HEK293 (cell line): ENCODE results near the gene LARGE1.

Experiments
- CTCF ChIA-PET: fragments of 350-600 bp; formaldehyde crosslinking; extraction: SDS; loops from one replicate; lab custom pipeline; 2021; ENCODE audit warnings: antibody characterized with exemption; lab: Yijun Ruan, JAX
- POLR2A ChIA-PET: fragments of 300-600 bp; formaldehyde crosslinking; extraction: SDS; loops from one replicate; lab custom pipeline; 2020; ENCODE audit warnings: antibody characterized with exemption, inconsistent platforms; lab: Yijun Ruan, JAX
- H3K27ac ChIP-seq: fragments of 200-500 bp; sonication (Bioruptor generic); 2 replicates; pipeline ENCODE4 v1.5.1; 2014; ENCODE audit warnings: low read depth, low read length, control low read depth, inconsistent platforms; ENCODE audit errors: extremely low read depth
- H3K36me3 ChIP-seq, 2 experiments: fragments of 200-500 bp in 1 of 2; sonication (Bioruptor generic) in 1 of 2; 1 replicate in 1 of 2; 2 replicates in 1 of 2; pipeline ENCODE4 v1.5.1; 2014 to 2017; ENCODE audit warnings: inconsistent platforms in 2 of 2, low read length in 2 of 2; ENCODE audit not compliant: control insufficient read depth in 2 of 2, insufficient read depth in 1 of 2
- H3K4me1 ChIP-seq: fragments of 200-500 bp; sonication (Bioruptor generic); 2 replicates; pipeline ENCODE4 v1.5.1; 2014; ENCODE audit warnings: mild to moderate bottlenecking, low read length, inconsistent platforms; ENCODE audit not compliant: control insufficient read depth, insufficient read depth
- H3K4me3 ChIP-seq: 2 replicates; pipeline ENCODE4 v1.5.1; 2011; ENCODE audit warnings: low read depth, mild to moderate bottlenecking, control low read depth, low read length, moderate library complexity
- H3K9me3 ChIP-seq: fragments of 200-500 bp; sonication (Bioruptor generic); 2 replicates; pipeline ENCODE4 v1.5.1; 2014; ENCODE audit warnings: low read depth, low read length, inconsistent platforms; ENCODE audit not compliant: control insufficient read depth, insufficient read depth
- HOXD13 ChIP-seq: sonication (generic); formaldehyde crosslinking; IDR thresholded peaks from 2 replicates; pipeline ENCODE4 v1.8.0; 2022; ENCODE audit warnings: missing genetic modification reagents, borderline replicate concordance
- INSM2 ChIP-seq: fragments of 450-650 bp; formaldehyde crosslinking; IDR thresholded peaks from 2 replicates; pipeline ENCODE4 v1.5.1; 2016; ENCODE audit warnings: missing biosample characterization, missing genetic modification characterization
- TCF7L2 ChIP-seq: IDR thresholded peaks from 2 replicates; pipeline ENCODE4 v1.6.1; 2011; ENCODE audit warnings: low read depth, mild to moderate bottlenecking, inconsistent platforms, low read length, moderate library complexity, borderline replicate concordance
- ZBTB21 ChIP-seq: fragments of 450-650 bp; formaldehyde crosslinking; IDR thresholded peaks from 2 replicates; pipeline ENCODE4 v1.5.1; 2017; ENCODE audit warnings: missing biosample characterization, missing genetic modification characterization
- ZBTB44 ChIP-seq: fragments of 450-650 bp; IDR thresholded peaks from 2 replicates; pipeline ENCODE4 v1.5.1; 2018; ENCODE audit warnings: missing biosample characterization, mild to moderate bottlenecking, missing genetic modification characterization
- ZNF121 ChIP-seq: fragments of 450-650 bp; formaldehyde crosslinking; IDR thresholded peaks from 2 replicates; pipeline ENCODE4 v1.5.1; 2016; ENCODE audit warnings: missing biosample characterization, missing genetic modification characterization
- ZNF214 ChIP-seq: fragments of 450-650 bp; formaldehyde crosslinking; IDR thresholded peaks from 2 replicates; pipeline ENCODE4 v1.5.1; 2017; ENCODE audit warnings: missing biosample characterization, mild to moderate bottlenecking, missing genetic modification characterization, borderline replicate concordance
- ZNF280C ChIP-seq: fragments of 450-650 bp; formaldehyde crosslinking; IDR thresholded peaks from 2 replicates; pipeline ENCODE4 v1.5.1; 2016; ENCODE audit warnings: missing biosample characterization, missing genetic modification characterization
- ZNF366 ChIP-seq: fragments of 450-650 bp; formaldehyde crosslinking; conservative IDR thresholded peaks from 2 replicates; pipeline ENCODE4 v1.5.1; 2016; ENCODE audit warnings: missing biosample characterization, missing genetic modification characterization
- TF ChIP-seq, protein P1 (sequence below): fragments of 450-650 bp; formaldehyde crosslinking; IDR thresholded peaks from 2 replicates; pipeline ENCODE4 v1.5.1; 2017; ENCODE audit warnings: missing biosample characterization, missing genetic modification characterization
- TF ChIP-seq, protein P2 (sequence below): fragments of 450-650 bp; formaldehyde crosslinking; IDR thresholded peaks from 2 replicates; pipeline ENCODE4 v1.5.0; 2017; ENCODE audit warnings: missing biosample characterization, missing genetic modification characterization, borderline replicate concordance
- TF ChIP-seq, protein P3 (sequence below): fragments of 450-650 bp; formaldehyde crosslinking; IDR thresholded peaks from 2 replicates; pipeline ENCODE4 v1.5.1; 2017; ENCODE audit warnings: missing biosample characterization, missing genetic modification characterization
- TF ChIP-seq, protein P4 (sequence below): fragments of 450-650 bp; formaldehyde crosslinking; IDR thresholded peaks from 2 replicates; pipeline ENCODE4 v1.5.1; 2016; ENCODE audit warnings: missing biosample characterization, missing genetic modification characterization, low read depth

LARGE1 gene

DNA sequence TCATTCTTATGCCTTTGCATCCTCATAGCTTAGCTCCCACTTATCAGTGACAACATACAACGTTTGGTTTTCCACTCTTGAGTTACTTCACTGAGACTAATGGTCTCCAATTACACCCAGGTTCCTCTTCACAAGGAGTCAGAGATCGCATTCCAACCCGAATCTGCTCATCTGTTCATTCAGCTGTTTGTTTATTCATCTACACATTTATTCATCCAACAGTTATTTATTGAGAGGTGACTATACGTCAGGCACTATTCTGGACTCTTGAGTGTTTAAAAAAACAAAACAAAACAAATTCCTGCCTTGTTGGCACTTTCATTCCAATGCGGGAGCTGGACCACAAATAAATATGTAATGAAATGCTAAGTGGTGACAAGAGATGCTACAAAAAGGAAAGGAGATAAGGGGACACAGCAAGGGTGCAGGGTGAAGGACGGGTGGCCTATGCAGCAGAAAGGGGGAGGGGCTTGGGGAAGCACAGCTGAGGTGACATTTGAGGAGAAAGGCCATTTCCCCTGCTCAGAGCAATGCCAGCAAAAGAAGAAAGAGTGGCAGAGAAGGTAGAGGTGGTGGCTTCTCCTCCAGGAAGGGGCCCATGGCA, 468.3 kb downstream of the LARGE1 start (continued):
- TF ChIP-seq, protein P1, sequence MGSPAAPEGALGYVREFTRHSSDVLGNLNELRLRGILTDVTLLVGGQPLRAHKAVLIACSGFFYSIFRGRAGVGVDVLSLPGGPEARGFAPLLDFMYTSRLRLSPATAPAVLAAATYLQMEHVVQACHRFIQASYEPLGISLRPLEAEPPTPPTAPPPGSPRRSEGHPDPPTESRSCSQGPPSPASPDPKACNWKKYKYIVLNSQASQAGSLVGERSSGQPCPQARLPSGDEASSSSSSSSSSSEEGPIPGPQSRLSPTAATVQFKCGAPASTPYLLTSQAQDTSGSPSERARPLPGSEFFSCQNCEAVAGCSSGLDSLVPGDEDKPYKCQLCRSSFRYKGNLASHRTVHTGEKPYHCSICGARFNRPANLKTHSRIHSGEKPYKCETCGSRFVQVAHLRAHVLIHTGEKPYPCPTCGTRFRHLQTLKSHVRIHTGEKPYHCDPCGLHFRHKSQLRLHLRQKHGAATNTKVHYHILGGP (tag by site-specific recombination): no peak
- TF ChIP-seq, protein P2, sequence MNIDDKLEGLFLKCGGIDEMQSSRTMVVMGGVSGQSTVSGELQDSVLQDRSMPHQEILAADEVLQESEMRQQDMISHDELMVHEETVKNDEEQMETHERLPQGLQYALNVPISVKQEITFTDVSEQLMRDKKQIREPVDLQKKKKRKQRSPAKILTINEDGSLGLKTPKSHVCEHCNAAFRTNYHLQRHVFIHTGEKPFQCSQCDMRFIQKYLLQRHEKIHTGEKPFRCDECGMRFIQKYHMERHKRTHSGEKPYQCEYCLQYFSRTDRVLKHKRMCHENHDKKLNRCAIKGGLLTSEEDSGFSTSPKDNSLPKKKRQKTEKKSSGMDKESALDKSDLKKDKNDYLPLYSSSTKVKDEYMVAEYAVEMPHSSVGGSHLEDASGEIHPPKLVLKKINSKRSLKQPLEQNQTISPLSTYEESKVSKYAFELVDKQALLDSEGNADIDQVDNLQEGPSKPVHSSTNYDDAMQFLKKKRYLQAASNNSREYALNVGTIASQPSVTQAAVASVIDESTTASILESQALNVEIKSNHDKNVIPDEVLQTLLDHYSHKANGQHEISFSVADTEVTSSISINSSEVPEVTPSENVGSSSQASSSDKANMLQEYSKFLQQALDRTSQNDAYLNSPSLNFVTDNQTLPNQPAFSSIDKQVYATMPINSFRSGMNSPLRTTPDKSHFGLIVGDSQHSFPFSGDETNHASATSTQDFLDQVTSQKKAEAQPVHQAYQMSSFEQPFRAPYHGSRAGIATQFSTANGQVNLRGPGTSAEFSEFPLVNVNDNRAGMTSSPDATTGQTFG (tag by site-specific recombination): no peak
- TF ChIP-seq, protein P3, sequence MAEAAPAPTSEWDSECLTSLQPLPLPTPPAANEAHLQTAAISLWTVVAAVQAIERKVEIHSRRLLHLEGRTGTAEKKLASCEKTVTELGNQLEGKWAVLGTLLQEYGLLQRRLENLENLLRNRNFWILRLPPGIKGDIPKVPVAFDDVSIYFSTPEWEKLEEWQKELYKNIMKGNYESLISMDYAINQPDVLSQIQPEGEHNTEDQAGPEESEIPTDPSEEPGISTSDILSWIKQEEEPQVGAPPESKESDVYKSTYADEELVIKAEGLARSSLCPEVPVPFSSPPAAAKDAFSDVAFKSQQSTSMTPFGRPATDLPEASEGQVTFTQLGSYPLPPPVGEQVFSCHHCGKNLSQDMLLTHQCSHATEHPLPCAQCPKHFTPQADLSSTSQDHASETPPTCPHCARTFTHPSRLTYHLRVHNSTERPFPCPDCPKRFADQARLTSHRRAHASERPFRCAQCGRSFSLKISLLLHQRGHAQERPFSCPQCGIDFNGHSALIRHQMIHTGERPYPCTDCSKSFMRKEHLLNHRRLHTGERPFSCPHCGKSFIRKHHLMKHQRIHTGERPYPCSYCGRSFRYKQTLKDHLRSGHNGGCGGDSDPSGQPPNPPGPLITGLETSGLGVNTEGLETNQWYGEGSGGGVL (tag by site-specific recombination): no peak

- TF ChIP-seq ZNF280C (tag by site-specific recombination) (no peak), ZBTB21 (tag by site-specific recombination) (no peak), INSM2 (no peak), ZNF214 (tag by site-specific recombination) (no peak), TCF7L2 (no peak), ZNF366 (no peak), ZNF121 (tag by site-specific recombination) (no peak), HOXD13 (CRISPR knock-in tag) (no peak), ZBTB44 (no peak)
- TF ChIP-seq, protein P4, sequence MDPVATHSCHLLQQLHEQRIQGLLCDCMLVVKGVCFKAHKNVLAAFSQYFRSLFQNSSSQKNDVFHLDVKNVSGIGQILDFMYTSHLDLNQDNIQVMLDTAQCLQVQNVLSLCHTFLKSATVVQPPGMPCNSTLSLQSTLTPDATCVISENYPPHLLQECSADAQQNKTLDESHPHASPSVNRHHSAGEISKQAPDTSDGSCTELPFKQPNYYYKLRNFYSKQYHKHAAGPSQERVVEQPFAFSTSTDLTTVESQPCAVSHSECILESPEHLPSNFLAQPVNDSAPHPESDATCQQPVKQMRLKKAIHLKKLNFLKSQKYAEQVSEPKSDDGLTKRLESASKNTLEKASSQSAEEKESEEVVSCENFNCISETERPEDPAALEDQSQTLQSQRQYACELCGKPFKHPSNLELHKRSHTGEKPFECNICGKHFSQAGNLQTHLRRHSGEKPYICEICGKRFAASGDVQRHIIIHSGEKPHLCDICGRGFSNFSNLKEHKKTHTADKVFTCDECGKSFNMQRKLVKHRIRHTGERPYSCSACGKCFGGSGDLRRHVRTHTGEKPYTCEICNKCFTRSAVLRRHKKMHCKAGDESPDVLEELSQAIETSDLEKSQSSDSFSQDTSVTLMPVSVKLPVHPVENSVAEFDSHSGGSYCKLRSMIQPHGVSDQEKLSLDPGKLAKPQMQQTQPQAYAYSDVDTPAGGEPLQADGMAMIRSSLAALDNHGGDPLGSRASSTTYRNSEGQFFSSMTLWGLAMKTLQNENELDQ (tag by site-specific recombination): no peak
- no peak overlapping the region for H3K27ac ChIP-seq
- no peaks in the 10 kb centered on the region for H3K36me3 ChIP-seq
- H3K9me3 ChIP-seq: no peaks in the 10 kb centered on the region
- H3K4me3 ChIP-seq: no peak overlapping the region
- no peaks in the 10 kb centered on the region for H3K4me1 ChIP-seq
- ChIA-PET POLR2A (no interaction called here), CTCF (interaction anchor here (0.7 to 1.0 kb wide), 2 partner anchors 17 to 292 kb away, joined by 3 read pairs; no protein-coding TSS in a partner anchor)
Measured at GRCh38 chr22:33450756-33451155, 469.5 kb downstream of the LARGE1 start.
